Esophagus squamous epithelium (tissue), 5 donors: ENCODE results near the gene STAB1. TPM values are rescaled to one million over a fixed set of nuclear protein-coding genes. Genes with fewer than 3 reads are reported as not detected.

Experiments used
- DNase-seq: peaks from one replicate; lab custom pipeline; 2025; lab: John Stamatoyannopoulos, UW
- H3K27ac ChIP-seq, 4 donors: fragments of 200-600 bp; sonication (generic); one replicate each; pipeline ENCODE4 v1.5.1; 2016 to 2019; ENCODE audit warnings: mild to moderate bottlenecking in 1 of 4
- H3K27me3 ChIP-seq, 4 donors: fragments of 200-600 bp; sonication (generic); 1 replicate in 3 of 4; 2 replicates in 1 of 4; pipeline versions ENCODE4 v1.5.1 to v1.6.0; 2017 to 2021; ENCODE audit warnings: antibody characterized with exemption in 1 of 4
- H3K36me3 ChIP-seq, 3 donors: fragments of 200-600 bp; sonication (generic); one replicate each; pipeline ENCODE4 v1.5.1; 2016 to 2019
- H3K4me1 ChIP-seq, 3 donors: fragments of 200-600 bp; sonication (generic); one replicate each; pipeline ENCODE4 v1.5.1; 2017 to 2019
- H3K4me3 ChIP-seq, 4 donors: fragments of 200-600 bp; sonication (generic); 1 replicate in 3 of 4; 2 replicates in 1 of 4; pipeline ENCODE4 v1.5.1; 2016 to 2019; ENCODE audit warnings: mild to moderate bottlenecking in 2 of 4, moderate library complexity in 1 of 4
- H3K9me3 ChIP-seq, 3 donors: fragments of 200-600 bp; sonication (generic); one replicate each; pipeline ENCODE4 v1.5.1; 2016 to 2019
- POLR2A ChIP-seq, 4 donors: fragments of 450-650 bp; IDR thresholded peaks; one replicate each; pipeline ENCODE4 v1.6.1; 2017; ENCODE audit warnings: antibody characterized with exemption in 4 of 4, mild to moderate bottlenecking in 4 of 4, moderate library complexity in 3 of 4
- WGBS, 2 donors: methylation state at CpG; one replicate each; pipeline ENCODE4 v1.1.5; 2018; 5-methylcytosine and 5-hydroxymethylcytosine counted together
- intact Hi-C: fragments of 100-400 bp; cut with DNase I; formaldehyde crosslinking; loops from one replicate; pipeline ENCODE4 v1.15.0; 2022
- total RNA-seq, 4 donors: library from RNA; depleted of rRNA; stranded (reverse); fragments of >200 nt; gene quantifications; one replicate each; pipeline ENCODE4 v1.1.0, GENCODE V29; 2016
- TF ChIP-seq, protein P1 (sequence below), 6 experiments: fragments of 450-650 bp in 4 of 6; fragments of 200-600 bp in 2 of 6; sonication (generic) in 2 of 6; IDR thresholded peaks; one replicate each; pipeline ENCODE4 v1.5.1; 2016 to 2019; ENCODE audit warnings: antibody characterized with exemption in 6 of 6, mild to moderate bottlenecking in 4 of 6, moderate library complexity in 4 of 6
- donor health status: DM: yes; HTN: yes; CAD: no.

STAB1 gene
- total RNA-seq, 4 donors from 2014 or later = 5.6 to 69.4 (median 32.3) TPM

DNA sequence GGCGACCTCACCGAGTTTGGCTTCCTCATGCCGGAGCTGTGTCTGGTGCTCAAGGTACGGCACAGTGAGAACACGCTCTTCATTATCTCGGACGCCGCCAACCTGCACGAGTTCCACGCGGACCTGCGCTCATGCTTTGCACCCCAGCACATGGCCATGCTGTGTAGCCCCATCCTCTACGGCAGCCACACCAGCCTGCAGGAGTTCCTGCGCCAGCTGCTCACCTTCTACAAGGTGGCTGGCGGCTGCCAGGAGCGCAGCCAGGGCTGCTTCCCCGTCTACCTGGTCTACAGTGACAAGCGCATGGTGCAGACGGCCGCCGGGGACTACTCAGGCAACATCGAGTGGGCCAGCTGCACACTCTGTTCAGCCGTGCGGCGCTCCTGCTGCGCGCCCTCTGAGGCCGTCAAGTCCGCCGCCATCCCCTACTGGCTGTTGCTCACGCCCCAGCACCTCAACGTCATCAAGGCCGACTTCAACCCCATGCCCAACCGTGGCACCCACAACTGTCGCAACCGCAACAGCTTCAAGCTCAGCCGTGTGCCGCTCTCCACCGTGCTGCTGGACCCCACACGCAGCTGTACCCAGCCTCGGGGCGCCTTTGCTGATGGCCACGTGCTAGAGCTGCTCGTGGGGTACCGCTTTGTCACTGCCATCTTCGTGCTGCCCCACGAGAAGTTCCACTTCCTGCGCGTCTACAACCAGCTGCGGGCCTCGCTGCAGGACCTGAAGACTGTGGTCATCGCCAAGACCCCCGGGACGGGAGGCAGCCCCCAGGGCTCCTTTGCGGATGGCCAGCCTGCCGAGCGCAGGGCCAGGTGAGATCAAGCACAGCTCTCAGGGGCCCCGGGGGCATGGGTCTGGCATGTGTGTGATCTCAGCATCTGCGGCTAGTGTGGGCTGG, 7.1 kb upstream of the STAB1 start:
- peaks cover 52 to 84% (median 64%) of the 10 kb centered on the region in 3 donors for H3K36me3 ChIP-seq

GRCh38 chr3:52488746-52489145, 6.4 kb upstream of the STAB1 start:
- no peak for DNase-seq
- no peaks in the 10 kb centered on the region for H3K27me3 ChIP-seq
- peaks cover 51 to 90% (median 66%) of the 10 kb centered on the region in 3 donors for H3K36me3 ChIP-seq
- H3K27ac ChIP-seq = no peak overlapping the region
- TF ChIP-seq, protein P1, sequence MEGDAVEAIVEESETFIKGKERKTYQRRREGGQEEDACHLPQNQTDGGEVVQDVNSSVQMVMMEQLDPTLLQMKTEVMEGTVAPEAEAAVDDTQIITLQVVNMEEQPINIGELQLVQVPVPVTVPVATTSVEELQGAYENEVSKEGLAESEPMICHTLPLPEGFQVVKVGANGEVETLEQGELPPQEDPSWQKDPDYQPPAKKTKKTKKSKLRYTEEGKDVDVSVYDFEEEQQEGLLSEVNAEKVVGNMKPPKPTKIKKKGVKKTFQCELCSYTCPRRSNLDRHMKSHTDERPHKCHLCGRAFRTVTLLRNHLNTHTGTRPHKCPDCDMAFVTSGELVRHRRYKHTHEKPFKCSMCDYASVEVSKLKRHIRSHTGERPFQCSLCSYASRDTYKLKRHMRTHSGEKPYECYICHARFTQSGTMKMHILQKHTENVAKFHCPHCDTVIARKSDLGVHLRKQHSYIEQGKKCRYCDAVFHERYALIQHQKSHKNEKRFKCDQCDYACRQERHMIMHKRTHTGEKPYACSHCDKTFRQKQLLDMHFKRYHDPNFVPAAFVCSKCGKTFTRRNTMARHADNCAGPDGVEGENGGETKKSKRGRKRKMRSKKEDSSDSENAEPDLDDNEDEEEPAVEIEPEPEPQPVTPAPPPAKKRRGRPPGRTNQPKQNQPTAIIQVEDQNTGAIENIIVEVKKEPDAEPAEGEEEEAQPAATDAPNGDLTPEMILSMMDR (IDR thresholded peaks at IDR 0.05) = no peak
- TF ChIP-seq POLR2A (IDR thresholded peaks at IDR 0.05) = no peak
- H3K4me1 ChIP-seq = peaks cover 15 to 74% (median 39%) of the 10 kb centered on the region in 3 donors
- 90 to 94% methylated on average over 2 to 3 of the region's 3 CpGs for WGBS, 2 donors
- H3K9me3 ChIP-seq = no peaks in the 10 kb centered on the region
- no peak overlapping the region for H3K4me3 ChIP-seq
- intact Hi-C loops = no loop called here

More for the DNA sequence above, 7.1 kb upstream of the STAB1 start:
- no peak for DNase-seq
- H3K27me3 ChIP-seq = no peaks in the 10 kb centered on the region
- WGBS, 2 donors = 95 to 98% methylated on average over 36 to 39 of the region's 59 CpGs
- no peak overlapping the region for H3K4me3 ChIP-seq
- no peaks in the 10 kb centered on the region for H3K9me3 ChIP-seq
- no peak overlapping the region for H3K27ac ChIP-seq
- TF ChIP-seq, protein P1 (IDR thresholded peaks at IDR 0.05) = no peak
- TF ChIP-seq POLR2A (IDR thresholded peaks at IDR 0.05) = no peak
- H3K4me1 ChIP-seq = peaks cover 22 to 74% (median 44%) of the 10 kb centered on the region in 3 donors
- intact Hi-C loops = no loop called here

GRCh38 chr3:52489453-52489852, 5.7 kb upstream of the STAB1 start:
- H3K36me3 ChIP-seq = peaks cover 51 to 91% (median 66%) of the 10 kb centered on the region in 3 donors
- WGBS, 2 donors = 80 to 92% methylated on average over 1 to 5 of the region's 18 CpGs
- intact Hi-C loops = no loop called here
- H3K4me1 ChIP-seq = peaks cover 9 to 74% (median 41%) of the 10 kb centered on the region in 3 donors
- TF ChIP-seq, protein P1 (IDR thresholded peaks at IDR 0.05) = no peak
- no peak for TF ChIP-seq POLR2A (IDR thresholded peaks at IDR 0.05)
- H3K27ac ChIP-seq = peak overlapping the region in 3 of 4 donors; percentile 11 to 81 (median 72)
- H3K9me3 ChIP-seq = no peaks in the 10 kb centered on the region
- no peak overlapping the region for H3K4me3 ChIP-seq
- DNase-seq = no peak
- no peaks in the 10 kb centered on the region for H3K27me3 ChIP-seq

- Histone ChIP-seq H3K9me3 (no peaks in the 10 kb centered on the region), H3K4me3 (no peak overlapping the region), H3K27ac (peak overlapping the region in 3 of 4 donors; percentile 11 to 81 (median 72)), H3K36me3 (peaks cover 51 to 85% (median 66%) of the 10 kb centered on the region in 3 donors), H3K4me1 (peaks cover 10 to 74% (median 40%) of the 10 kb centered on the region in 3 donors), H3K27me3 (no peaks in the 10 kb centered on the region)
- WGBS, 2 donors = 88 to 90% methylated on average over 9 to 13 of the region's 22 CpGs
- no peak for DNase-seq
- intact Hi-C loops = no loop called here
- no peak for TF ChIP-seq POLR2A (IDR thresholded peaks at IDR 0.05)
- TF ChIP-seq, protein P1 (IDR thresholded peaks at IDR 0.05) = no peak
Observed at GRCh38 chr3:52490035-52490938, 4.9 kb upstream of the STAB1 start.
